GM12864 (cell line): ENCODE results near the gene IL16.

Experiments
- DNase-seq: peaks from one replicate; pipeline ENCODE4 v3.0.0-alpha.2; 2011; ENCODE audit warnings: low read depth
- H3K4me3 ChIP-seq: 2 replicates; pipeline ENCODE4 v1.5.1; 2011; ENCODE audit warnings: mild to moderate bottlenecking, low read depth, low read length, control low read depth
- CTCF ChIP-seq: IDR thresholded peaks from 2 replicates; pipeline ENCODE4 v1.5.1; 2011; ENCODE audit warnings: low read depth, mild to moderate bottlenecking, moderate library complexity, low read length, control low read depth, inconsistent platforms; ENCODE audit errors: missing control alignments

IL16 gene

GRCh38 chr15:81309647-81310450, 113.2 kb downstream of the IL16 start:
- TF ChIP-seq CTCF = no peak
- no peak for DNase-seq
- H3K4me3 ChIP-seq = no peak overlapping the region

GRCh38 chr15:81310480-81310879, 113.8 kb downstream of the IL16 start:
- H3K4me3 ChIP-seq = no peak overlapping the region
- no peak for DNase-seq
- TF ChIP-seq CTCF = no peak

- no peak overlapping the region for H3K4me3 ChIP-seq
- TF ChIP-seq CTCF = no peak
- DNase-seq = no peak
Measured at GRCh38 chr15:81311752-81312464, 115.2 kb downstream of the IL16 start.

- no peak for DNase-seq
- H3K4me3 ChIP-seq = no peak overlapping the region
- TF ChIP-seq CTCF = no peak
Measured at GRCh38 chr15:81312790-81313543, 116.3 kb downstream of the IL16 start.

- no peak overlapping the region for H3K4me3 ChIP-seq
- no peak for DNase-seq
- no peak for TF ChIP-seq CTCF
Measured at GRCh38 chr15:81313686-81314085, 117.0 kb downstream of the IL16 start.

- no peak for TF ChIP-seq CTCF
- no peak for DNase-seq
- H3K4me3 ChIP-seq = no peak overlapping the region
Measured at GRCh38 chr15:81314378-81314777, 117.7 kb downstream of the IL16 start.
